G401.6 (cell line): Measurements from ENCODE around the gene CHCHD10.

Experiments used
- FAIRE-seq: peaks from 2 replicates; lab custom pipeline; 2012; peaks lifted over from hg19 to GRCh38; lab: Jason Lieb, UNC

CHCHD10 gene

GRCh38 chr22:23787600-23787896 is 19.8 kb upstream of the CHCHD10 start:
- no peak for FAIRE-seq

- no peak for FAIRE-seq
Measured at GRCh38 chr22:23786752-23787599, 19.2 kb upstream of the CHCHD10 start, which contains the start of gene SMARCB1. TSS of gene SMARCB1 (plus strand) at chr22:23786966. CDS start at chr22:23787170, 204 bp downstream.

GRCh38 chr22:23786261-23786710 is 18.5 kb upstream of the CHCHD10 start:
- no peak for FAIRE-seq

GRCh38 chr22:23784215-23784732 is 16.5 kb upstream of the CHCHD10 start:
- no peak for FAIRE-seq

- no peak for FAIRE-seq
Measured at GRCh38 chr22:23783265-23784150, 15.7 kb upstream of the CHCHD10 start.

- no peak for FAIRE-seq
Measured at GRCh38 chr22:23782703-23783102, 14.9 kb upstream of the CHCHD10 start.

GRCh38 chr22:23782252-23782651 is 14.5 kb upstream of the CHCHD10 start:
- FAIRE-seq, result no peak

GRCh38 chr22:23781511-23782183 is 13.9 kb upstream of the CHCHD10 start:
- FAIRE-seq, result no peak

GRCh38 chr22:23781065-23781464 is 13.3 kb upstream of the CHCHD10 start:
- no peak for FAIRE-seq

GRCh38 chr22:23780146-23780748 is 12.5 kb upstream of the CHCHD10 start:
- FAIRE-seq, result no peak

- FAIRE-seq, result no peak
Measured at GRCh38 chr22:23779731-23780130, 12.0 kb upstream of the CHCHD10 start.

GRCh38 chr22:23779083-23779482 is 11.3 kb upstream of the CHCHD10 start:
- no peak for FAIRE-seq

GRCh38 chr22:23778577-23778900 is 10.8 kb upstream of the CHCHD10 start:
- FAIRE-seq, result no peak

GRCh38 chr22:23777776-23778576 is 10.2 kb upstream of the CHCHD10 start:
- no peak for FAIRE-seq

GRCh38 chr22:23775779-23776375 is 8.1 kb upstream of the CHCHD10 start:
- no peak for FAIRE-seq

- FAIRE-seq, result no peak
Measured at GRCh38 chr22:23774922-23775436, 7.2 kb upstream of the CHCHD10 start.

GRCh38 chr22:23774114-23774921 is 6.5 kb upstream of the CHCHD10 start:
- no peak for FAIRE-seq

- no peak for FAIRE-seq
Measured at GRCh38 chr22:23773483-23774113, 5.8 kb upstream of the CHCHD10 start.
